ENCODE data around the gene CHMP1B.

DNA sequence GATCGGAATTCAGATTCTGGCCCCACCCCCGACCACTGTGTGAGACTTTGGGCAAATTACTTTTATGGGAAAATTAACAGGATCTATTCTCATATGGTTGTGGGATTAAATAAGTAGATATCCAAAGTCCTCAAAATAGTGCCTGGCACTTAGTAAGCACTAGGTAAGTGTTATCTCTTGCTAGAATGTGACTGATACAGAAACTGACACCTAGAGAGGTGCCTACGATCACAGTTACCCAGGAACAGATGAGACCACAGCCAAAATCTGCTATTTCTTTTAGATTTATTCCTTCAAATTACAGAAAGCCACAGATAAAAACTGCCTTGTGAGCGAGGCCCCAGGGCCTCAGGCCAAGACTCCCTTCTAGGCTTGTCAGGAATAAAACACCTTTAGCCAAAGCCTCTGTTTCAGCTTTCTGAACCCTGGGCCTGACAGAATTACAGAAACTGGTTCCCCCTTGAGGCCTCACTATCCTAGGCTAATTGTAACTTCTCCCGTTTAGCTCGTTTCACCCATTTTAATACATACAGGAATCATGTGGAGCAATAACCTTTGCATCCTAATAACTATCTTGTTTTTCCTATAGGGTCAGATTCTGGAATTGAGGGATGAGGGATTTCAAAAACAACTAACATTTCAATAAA is 22.3 kb upstream of the CHMP1B start:
- TF ChIP-seq, protein P1, sequence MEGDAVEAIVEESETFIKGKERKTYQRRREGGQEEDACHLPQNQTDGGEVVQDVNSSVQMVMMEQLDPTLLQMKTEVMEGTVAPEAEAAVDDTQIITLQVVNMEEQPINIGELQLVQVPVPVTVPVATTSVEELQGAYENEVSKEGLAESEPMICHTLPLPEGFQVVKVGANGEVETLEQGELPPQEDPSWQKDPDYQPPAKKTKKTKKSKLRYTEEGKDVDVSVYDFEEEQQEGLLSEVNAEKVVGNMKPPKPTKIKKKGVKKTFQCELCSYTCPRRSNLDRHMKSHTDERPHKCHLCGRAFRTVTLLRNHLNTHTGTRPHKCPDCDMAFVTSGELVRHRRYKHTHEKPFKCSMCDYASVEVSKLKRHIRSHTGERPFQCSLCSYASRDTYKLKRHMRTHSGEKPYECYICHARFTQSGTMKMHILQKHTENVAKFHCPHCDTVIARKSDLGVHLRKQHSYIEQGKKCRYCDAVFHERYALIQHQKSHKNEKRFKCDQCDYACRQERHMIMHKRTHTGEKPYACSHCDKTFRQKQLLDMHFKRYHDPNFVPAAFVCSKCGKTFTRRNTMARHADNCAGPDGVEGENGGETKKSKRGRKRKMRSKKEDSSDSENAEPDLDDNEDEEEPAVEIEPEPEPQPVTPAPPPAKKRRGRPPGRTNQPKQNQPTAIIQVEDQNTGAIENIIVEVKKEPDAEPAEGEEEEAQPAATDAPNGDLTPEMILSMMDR (IDR thresholded peaks at IDR 0.05) = no peak
- TF ChIP-seq POLR2A (IDR thresholded peaks at IDR 0.05) = no peak

All from testis (tissue), 2 donors.